AG10803 (cell line): ENCODE results near the gene SLC29A1.

Experiments
- DNase-seq: peaks from one replicate; pipeline ENCODE4 v3.0.0; 2010; ENCODE audit warnings: low read depth
- H3K4me3 ChIP-seq: 2 replicates; pipeline ENCODE4 v1.5.1; 2011; ENCODE audit warnings: mild to moderate bottlenecking, low read length, control low read depth
- CTCF ChIP-seq: conservative IDR thresholded peaks from 2 replicates; pipeline ENCODE4 v1.5.1; 2011; ENCODE audit warnings: mild to moderate bottlenecking, low read length, control low read depth, inconsistent platforms

Gene SLC29A1

GRCh38 chr6:44198684-44199083, 24.7 kb upstream of the SLC29A1 start:
- DNase-seq: no peak
- TF ChIP-seq CTCF: no peak

GRCh38 chr6:44199883-44200282, 23.5 kb upstream of the SLC29A1 start:
- no peak for DNase-seq
- no peak for TF ChIP-seq CTCF
- H3K4me3 ChIP-seq: no peak overlapping the region

More at GRCh38 chr6:44198684-44199083, 24.7 kb upstream of the SLC29A1 start:
- H3K4me3 ChIP-seq: no peak overlapping the region

DNA sequence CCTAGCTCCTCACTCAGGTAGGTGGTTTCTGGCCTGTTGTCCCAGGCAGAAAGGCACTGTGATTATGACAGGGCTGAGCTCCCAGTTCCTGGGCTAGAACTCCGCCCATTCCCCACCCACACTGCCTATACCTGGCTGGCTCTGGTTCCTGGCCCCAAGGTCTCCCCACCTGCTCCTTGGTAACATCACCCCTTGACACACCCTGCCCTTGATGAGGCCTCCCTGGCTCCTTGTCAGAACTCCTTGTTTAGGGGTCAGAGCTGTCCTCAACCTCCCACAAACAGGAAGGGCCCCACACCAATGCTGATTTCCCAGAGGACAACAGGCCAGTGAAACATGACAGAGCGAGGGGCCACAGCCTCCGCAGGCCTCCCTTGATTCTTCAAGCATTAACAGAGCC, 22.2 kb upstream of the SLC29A1 start:
- no peak for DNase-seq
- no peak for TF ChIP-seq CTCF
- no peak overlapping the region for H3K4me3 ChIP-seq

DNA sequence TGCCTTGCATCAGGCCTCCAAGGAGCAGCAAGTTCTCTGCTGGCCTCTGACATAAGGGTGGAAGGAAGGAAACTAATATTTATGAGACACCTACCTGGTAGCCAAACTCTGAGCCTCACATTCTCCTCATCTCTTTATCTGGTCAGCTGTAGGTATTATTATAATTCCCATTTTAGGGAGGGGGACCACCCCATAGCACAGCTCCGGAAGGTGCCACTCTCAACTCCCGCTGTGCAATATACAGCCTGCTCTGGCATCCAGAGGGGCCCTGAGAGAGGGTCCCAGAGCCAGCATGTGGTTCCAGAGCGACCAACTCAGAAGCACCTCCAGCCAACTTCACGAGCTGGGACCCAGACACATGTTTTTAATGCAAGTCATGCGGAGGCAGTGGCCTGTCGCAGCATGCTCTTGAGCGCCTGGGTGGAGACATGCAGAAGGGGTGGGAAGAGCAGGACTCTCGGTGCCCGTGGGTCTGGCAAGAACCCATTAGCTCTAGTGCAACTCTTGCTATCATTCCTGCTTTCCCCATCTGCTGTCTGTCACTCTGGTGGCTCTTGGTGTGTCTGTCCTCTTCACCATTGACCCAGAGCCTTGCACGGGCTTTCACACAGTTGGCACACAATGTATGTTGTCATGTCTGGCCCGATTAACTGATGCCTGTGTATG, 21.6 kb upstream of the SLC29A1 start:
- no peak for TF ChIP-seq CTCF
- no peak for DNase-seq
- H3K4me3 ChIP-seq: no peak overlapping the region

- TF ChIP-seq CTCF: no peak
- no peak for DNase-seq
- H3K4me3 ChIP-seq: no peak overlapping the region
Measured at GRCh38 chr6:44202332-44202971, 20.9 kb upstream of the SLC29A1 start.

GRCh38 chr6:44202972-44203750, 20.2 kb upstream of the SLC29A1 start:
- no peak for TF ChIP-seq CTCF
- no peak overlapping the region for H3K4me3 ChIP-seq
- no peak for DNase-seq
